HepG2 (cell line): ENCODE measurements around the gene POLE3. TPM values are rescaled to one million over a fixed set of nuclear protein-coding genes. Genes with fewer than 3 reads are reported as not detected.

ENCODE experiments used
- ATAC-seq: fragments of 200-7000 bp; cut with Tn5 transposase; 3 replicates; pipeline ENCODE4 v1.9.1; 2020; ENCODE audit warnings: mild to moderate bottlenecking, moderate library complexity
- BruUV-seq: library from RNA; stranded (reverse); fragments of 400-500 nt; replicated peaks from 2 replicates; lab custom pipeline; 2021; lab: Mats Ljungman, UMichigan
- CTCF ChIA-PET: fragments of 300-600 bp; formaldehyde crosslinking; extraction: SDS; loops from one replicate; lab custom pipeline; 2021; ENCODE audit warnings: low total read pairs, inconsistent platforms, low intra/inter-chr PET ratio; lab: Yijun Ruan, JAX
- POLR2A ChIA-PET: fragments of 350-600 bp; sonication (Branson Sonifier 250); formaldehyde crosslinking; loops from one replicate; lab custom pipeline; 2020; ENCODE audit warnings: antibody characterized with exemption, inconsistent platforms; lab: Yijun Ruan, JAX
- DNase-seq: peaks from one replicate; pipeline ENCODE4 v3.0.0-alpha.2; 2015; ENCODE audit warnings: low spot score
- FAIRE-seq: peaks from 3 replicates; lab custom pipeline; 2011; peaks lifted over from hg19 to GRCh38; lab: Jason Lieb, UNC
- H2AFZ ChIP-seq: one replicate; pipeline ENCODE4 v1.6.1; 2011; ENCODE audit warnings: low read length, inconsistent platforms
- H3K27ac ChIP-seq: fragments of 300-600 bp; 3 replicates; pipeline ENCODE4 v1.8.0; 2011; ENCODE audit warnings: mixed run types, mild to moderate bottlenecking, mixed read lengths, low read length, inconsistent platforms; ENCODE audit not compliant: insufficient read depth; ENCODE audit errors: extremely low read length
- H3K27me3 ChIP-seq, 2 experiments: fragments of 200-600 bp in 1 of 2; 2 replicates in 1 of 2; 3 replicates in 1 of 2; pipeline versions ENCODE4 v1.6.0 to v1.8.0; 2011; ENCODE audit warnings: low read length in 2 of 2, mild to moderate bottlenecking in 2 of 2, moderate library complexity in 2 of 2, inconsistent platforms in 1 of 2; ENCODE audit not compliant: insufficient read depth in 2 of 2, control insufficient read depth in 1 of 2
- H3K36me3 ChIP-seq, 2 experiments: fragments of 200-600 bp in 1 of 2; replicated peaks in 1 of 2; 2 replicates in 1 of 2; 3 replicates in 1 of 2; pipeline versions ENCODE4 v1.5.1 to v1.8.0; 2011; ENCODE audit warnings: low read length in 2 of 2, inconsistent platforms in 1 of 2; ENCODE audit not compliant: insufficient read depth in 2 of 2, control insufficient read depth in 1 of 2
- H3K4me1 ChIP-seq: 2 replicates; pipeline ENCODE4 v1.5.1; 2012; ENCODE audit warnings: low read length, inconsistent platforms; ENCODE audit not compliant: insufficient read depth
- H3K4me2 ChIP-seq: 2 replicates; pipeline ENCODE4 v1.6.0; 2011; ENCODE audit warnings: low read depth, low read length, inconsistent platforms
- H3K4me3 ChIP-seq, 3 experiments: fragments of 200-600 bp in 1 of 3; sonication (generic), shearing (Covaris generic) in 1 of 3; replicated peaks in 1 of 3; 2 replicates each; pipeline ENCODE4 v1.5.1; 2011 to 2016; ENCODE audit warnings: low read length in 3 of 3, inconsistent platforms in 2 of 3, low read depth in 2 of 3, mild to moderate bottlenecking in 2 of 3, control low read depth in 1 of 3, mixed read lengths in 1 of 3; ENCODE audit not compliant: insufficient read depth in 1 of 3
- H3K79me2 ChIP-seq: one replicate; pipeline ENCODE4 v1.6.1; 2011; ENCODE audit warnings: low read length, inconsistent platforms; ENCODE audit not compliant: insufficient read depth
- H3K9ac ChIP-seq: 2 replicates; pipeline ENCODE4 v1.6.0; 2011; ENCODE audit warnings: mild to moderate bottlenecking, low read depth, low read length, inconsistent platforms; ENCODE audit not compliant: insufficient read depth
- H3K9me3 ChIP-seq: 2 replicates; pipeline ENCODE4 v1.5.1; 2012; ENCODE audit warnings: mild to moderate bottlenecking, low read length
- H4K20me1 ChIP-seq: 2 replicates; pipeline ENCODE4 v1.6.0; 2011; ENCODE audit warnings: inconsistent platforms, mild to moderate bottlenecking, low read length, moderate library complexity; ENCODE audit not compliant: insufficient read depth
- CBX5 ChIP-seq: sonication (generic); formaldehyde crosslinking; IDR thresholded peaks from 2 replicates; pipeline ENCODE4 v1.4.0; 2020; ENCODE audit warnings: missing genetic modification reagents, borderline replicate concordance
- GFI1 ChIP-seq: sonication (generic); formaldehyde crosslinking; IDR thresholded peaks from 2 replicates; pipeline ENCODE4 v1.5.0; 2020; ENCODE audit warnings: missing genetic modification reagents, mild to moderate bottlenecking, borderline replicate concordance
- NFYB ChIP-seq: sonication (generic); formaldehyde crosslinking; IDR thresholded peaks from 2 replicates; pipeline ENCODE4 v1.4.0; 2020; ENCODE audit warnings: missing genetic modification reagents
- NR1H2 ChIP-seq: sonication (generic); formaldehyde crosslinking; IDR thresholded peaks from 2 replicates; pipeline ENCODE4 v1.8.1; 2022; ENCODE audit warnings: low read depth, missing genetic modification reagents, borderline replicate concordance
- RFX3 ChIP-seq: IDR thresholded peaks from 2 replicates; pipeline ENCODE4 v1.6.1; 2016; ENCODE audit warnings: missing biosample characterization, missing genetic modification reagents
- ZFAT ChIP-seq: sonication (generic); formaldehyde crosslinking; conservative IDR thresholded peaks from 2 replicates; pipeline ENCODE4 v1.8.1; 2023; ENCODE audit warnings: missing genetic modification reagents, inconsistent platforms
- ZFP36L2 ChIP-seq: sonication (generic); formaldehyde crosslinking; IDR thresholded peaks from 2 replicates; pipeline ENCODE4 v1.4.0; 2020; ENCODE audit warnings: missing genetic modification reagents
- ZNF160 ChIP-seq: sonication (generic); formaldehyde crosslinking; IDR thresholded peaks from 2 replicates; pipeline ENCODE4 v1.8.0; 2022; ENCODE audit warnings: mild to moderate bottlenecking, inconsistent platforms, missing genetic modification reagents
- ZNF660 ChIP-seq: sonication (generic); formaldehyde crosslinking; IDR thresholded peaks from 2 replicates; pipeline ENCODE4 v1.5.1; 2020; ENCODE audit warnings: mild to moderate bottlenecking, low read depth, missing genetic modification reagents, borderline replicate concordance
- ZNF790 ChIP-seq: sonication (generic); formaldehyde crosslinking; IDR thresholded peaks from 2 replicates; pipeline ENCODE4 v1.8.0; 2022; ENCODE audit warnings: missing genetic modification reagents, mild to moderate bottlenecking, borderline replicate concordance
- WGBS: methylation state at CpG from one replicate; pipeline ENCODE4 v1.1.6; 2017; ENCODE audit warnings: low lambda C conversion rate; 5-methylcytosine and 5-hydroxymethylcytosine counted together
- in situ Hi-C: cut with HindIII; loops from 2 replicates; pipeline ENCODE4 v1.10.0; 2017; ENCODE audit warnings: low pct_unique_long_range_greater_than_20kb; ENCODE audit not compliant: extremely low pct_ligation_motif_present
- intact Hi-C: fragments of 100-400 bp; cut with micrococcal nuclease; formaldehyde crosslinking; loops from one replicate; pipeline ENCODE4 v1.10.0; 2022; ENCODE audit not compliant: unreplicated experiment
- polyA plus RNA-seq, 8 experiments: library from polyadenylated mRNA; depleted of rRNA in 3 of 8; stranded (reverse) in 7 of 8; unstranded in 1 of 8; fragments of >200 nt; fragmentation: Illumina TruSeq in 4 of 8; extraction: Trizol in 4 of 8; gene quantifications; 2 replicates each; pipeline versions ENCODE4 v1.2.1 to v1.2.3, GENCODE V29; 2011 to 2016; ENCODE audit warnings: low read depth in 4 of 8, missing spikeins in 1 of 8, mixed read lengths in 1 of 8; ENCODE audit not compliant: insufficient read depth in 1 of 8
- total RNA-seq, 5 experiments: library from RNA; depleted of rRNA; stranded (reverse); fragments of >200 nt; fragmentation: Illumina TruSeq; extraction: Trizol; gene quantifications; 2 replicates each; pipeline ENCODE4 v1.2.3, GENCODE V29; 2016; ENCODE audit warnings: low read depth in 1 of 5
- TF ChIP-seq, protein P1 (sequence below): sonication (generic); formaldehyde crosslinking; IDR thresholded peaks from 2 replicates; pipeline ENCODE4 v1.4.0; 2020; ENCODE audit warnings: missing genetic modification reagents, borderline replicate concordance
- TF ChIP-seq, protein P2 (sequence below): sonication (generic); formaldehyde crosslinking; IDR thresholded peaks from 2 replicates; pipeline ENCODE4 v1.5.0; 2020; ENCODE audit warnings: mild to moderate bottlenecking, low read depth, missing genetic modification reagents, borderline replicate concordance
- TF ChIP-seq, protein P3 (sequence below): sonication (generic); formaldehyde crosslinking; IDR thresholded peaks from 2 replicates; pipeline ENCODE4 v1.4.0; 2020; ENCODE audit warnings: missing genetic modification reagents

POLE3 gene
- total and polyA plus RNA-seq, 2 of the 13 experiments (the other 11 are each of a cell fraction or from before 2014, with no cell fraction given) = 36.0 to 77.2 TPM

DNA sequence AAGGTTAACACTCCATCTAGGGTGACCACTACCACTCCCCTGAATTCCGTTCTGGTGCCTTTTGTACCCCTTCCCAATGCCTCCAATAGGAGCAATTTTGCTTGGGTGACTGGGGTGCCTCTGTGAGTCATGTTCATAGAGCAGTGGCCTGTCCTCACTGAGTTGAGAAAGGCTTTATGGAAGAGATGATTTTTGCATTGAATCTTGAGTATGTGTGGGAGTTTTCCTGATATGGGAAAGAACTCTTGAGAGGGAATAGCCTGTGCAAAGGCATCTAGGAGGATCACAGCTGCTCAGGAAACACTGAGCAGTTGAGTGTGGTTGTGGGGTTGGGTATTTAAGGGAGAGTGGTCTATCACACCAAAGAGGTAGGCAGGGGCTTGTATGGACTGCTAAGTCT is 16.2 kb upstream of the POLE3 start:
- intact Hi-C loops = no loop called here
- in situ Hi-C loops = no loop called here
- no peak overlapping the region for H3K4me3 ChIP-seq
- H3K79me2 ChIP-seq = no peaks in the 10 kb centered on the region
- DNase-seq = no peak
- no peak for FAIRE-seq
- no peak overlapping the region for H3K27ac ChIP-seq
- no peak overlapping the region for H3K9ac ChIP-seq
- ChIA-PET POLR2A (no interaction called here), CTCF (no interaction called here)
- H2AFZ ChIP-seq = no peak overlapping the region
- TF ChIP-seq, protein P1, sequence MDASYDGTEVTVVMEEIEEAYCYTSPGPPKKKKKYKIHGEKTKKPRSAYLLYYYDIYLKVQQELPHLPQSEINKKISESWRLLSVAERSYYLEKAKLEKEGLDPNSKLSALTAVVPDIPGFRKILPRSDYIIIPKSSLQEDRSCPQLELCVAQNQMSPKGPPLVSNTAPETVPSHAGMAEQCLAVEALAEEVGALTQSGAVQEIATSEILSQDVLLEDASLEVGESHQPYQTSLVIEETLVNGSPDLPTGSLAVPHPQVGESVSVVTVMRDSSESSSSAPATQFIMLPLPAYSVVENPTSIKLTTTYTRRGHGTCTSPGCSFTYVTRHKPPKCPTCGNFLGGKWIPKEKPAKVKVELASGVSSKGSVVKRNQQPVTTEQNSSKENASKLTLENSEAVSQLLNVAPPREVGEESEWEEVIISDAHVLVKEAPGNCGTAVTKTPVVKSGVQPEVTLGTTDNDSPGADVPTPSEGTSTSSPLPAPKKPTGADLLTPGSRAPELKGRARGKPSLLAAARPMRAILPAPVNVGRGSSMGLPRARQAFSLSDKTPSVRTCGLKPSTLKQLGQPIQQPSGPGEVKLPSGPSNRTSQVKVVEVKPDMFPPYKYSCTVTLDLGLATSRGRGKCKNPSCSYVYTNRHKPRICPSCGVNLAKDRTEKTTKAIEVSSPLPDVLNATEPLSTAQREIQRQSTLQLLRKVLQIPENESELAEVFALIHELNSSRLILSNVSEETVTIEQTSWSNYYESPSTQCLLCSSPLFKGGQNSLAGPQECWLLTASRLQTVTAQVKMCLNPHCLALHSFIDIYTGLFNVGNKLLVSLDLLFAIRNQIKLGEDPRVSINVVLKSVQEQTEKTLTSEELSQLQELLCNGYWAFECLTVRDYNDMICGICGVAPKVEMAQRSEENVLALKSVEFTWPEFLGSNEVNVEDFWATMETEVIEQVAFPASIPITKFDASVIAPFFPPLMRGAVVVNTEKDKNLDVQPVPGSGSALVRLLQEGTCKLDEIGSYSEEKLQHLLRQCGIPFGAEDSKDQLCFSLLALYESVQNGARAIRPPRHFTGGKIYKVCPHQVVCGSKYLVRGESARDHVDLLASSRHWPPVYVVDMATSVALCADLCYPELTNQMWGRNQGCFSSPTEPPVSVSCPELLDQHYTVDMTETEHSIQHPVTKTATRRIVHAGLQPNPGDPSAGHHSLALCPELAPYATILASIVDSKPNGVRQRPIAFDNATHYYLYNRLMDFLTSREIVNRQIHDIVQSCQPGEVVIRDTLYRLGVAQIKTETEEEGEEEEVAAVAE = no peak
- no peak for TF ChIP-seq ZNF160 (CRISPR knock-in tag)
- no peak for TF ChIP-seq NFYB (CRISPR knock-in tag)
- TF ChIP-seq NR1H2 (CRISPR knock-in tag) = no peak
- no peak for TF ChIP-seq CBX5 (CRISPR knock-in tag)
- TF ChIP-seq ZNF790 (CRISPR knock-in tag) = no peak
- TF ChIP-seq ZFP36L2 = no peak
- TF ChIP-seq ZNF660 (CRISPR knock-in tag) = no peak
- no peak for TF ChIP-seq ZFAT (CRISPR knock-in tag)
- TF ChIP-seq, protein P2, sequence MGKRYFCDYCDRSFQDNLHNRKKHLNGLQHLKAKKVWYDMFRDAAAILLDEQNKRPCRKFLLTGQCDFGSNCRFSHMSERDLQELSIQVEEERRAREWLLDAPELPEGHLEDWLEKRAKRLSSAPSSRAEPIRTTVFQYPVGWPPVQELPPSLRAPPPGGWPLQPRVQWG (CRISPR knock-in tag) = no peak
- TF ChIP-seq GFI1 (CRISPR knock-in tag) = no peak
- no peak for TF ChIP-seq RFX3 (CRISPR knock-in tag)
- TF ChIP-seq, protein P3, sequence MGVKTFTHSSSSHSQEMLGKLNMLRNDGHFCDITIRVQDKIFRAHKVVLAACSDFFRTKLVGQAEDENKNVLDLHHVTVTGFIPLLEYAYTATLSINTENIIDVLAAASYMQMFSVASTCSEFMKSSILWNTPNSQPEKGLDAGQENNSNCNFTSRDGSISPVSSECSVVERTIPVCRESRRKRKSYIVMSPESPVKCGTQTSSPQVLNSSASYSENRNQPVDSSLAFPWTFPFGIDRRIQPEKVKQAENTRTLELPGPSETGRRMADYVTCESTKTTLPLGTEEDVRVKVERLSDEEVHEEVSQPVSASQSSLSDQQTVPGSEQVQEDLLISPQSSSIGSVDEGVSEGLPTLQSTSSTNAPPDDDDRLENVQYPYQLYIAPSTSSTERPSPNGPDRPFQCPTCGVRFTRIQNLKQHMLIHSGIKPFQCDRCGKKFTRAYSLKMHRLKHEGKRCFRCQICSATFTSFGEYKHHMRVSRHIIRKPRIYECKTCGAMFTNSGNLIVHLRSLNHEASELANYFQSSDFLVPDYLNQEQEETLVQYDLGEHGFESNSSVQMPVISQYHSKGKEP (CRISPR knock-in tag) = no peak
- no peaks in the 10 kb centered on the region for H3K9me3 ChIP-seq
- no peak overlapping the region for H3K4me2 ChIP-seq
- no TSS peak for BruUV-seq
- no peak for ATAC-seq
- peaks cover 3 to 4% of the 10 kb centered on the region in 2 experiments; a peak in 3 of 5 replicates for H3K27me3 ChIP-seq
- peaks cover 9% of the 10 kb centered on the region for H3K4me1 ChIP-seq
- no peaks in the 10 kb centered on the region for H4K20me1 ChIP-seq
- WGBS = 11% methylated on average over 1 of the region's 1 CpG
- H3K36me3 ChIP-seq = no peaks in the 10 kb centered on the region
